Fibroblast of skin of left quadriceps (primary cell): ENCODE results near the gene LRRC46.

ENCODE experiments used
- DNase-seq, 2 experiments: peaks; one replicate each; pipeline ENCODE4 v3.0.0-alpha.2; 2013; ENCODE audit warnings: low read depth in 2 of 2

LRRC46 gene

DNA sequence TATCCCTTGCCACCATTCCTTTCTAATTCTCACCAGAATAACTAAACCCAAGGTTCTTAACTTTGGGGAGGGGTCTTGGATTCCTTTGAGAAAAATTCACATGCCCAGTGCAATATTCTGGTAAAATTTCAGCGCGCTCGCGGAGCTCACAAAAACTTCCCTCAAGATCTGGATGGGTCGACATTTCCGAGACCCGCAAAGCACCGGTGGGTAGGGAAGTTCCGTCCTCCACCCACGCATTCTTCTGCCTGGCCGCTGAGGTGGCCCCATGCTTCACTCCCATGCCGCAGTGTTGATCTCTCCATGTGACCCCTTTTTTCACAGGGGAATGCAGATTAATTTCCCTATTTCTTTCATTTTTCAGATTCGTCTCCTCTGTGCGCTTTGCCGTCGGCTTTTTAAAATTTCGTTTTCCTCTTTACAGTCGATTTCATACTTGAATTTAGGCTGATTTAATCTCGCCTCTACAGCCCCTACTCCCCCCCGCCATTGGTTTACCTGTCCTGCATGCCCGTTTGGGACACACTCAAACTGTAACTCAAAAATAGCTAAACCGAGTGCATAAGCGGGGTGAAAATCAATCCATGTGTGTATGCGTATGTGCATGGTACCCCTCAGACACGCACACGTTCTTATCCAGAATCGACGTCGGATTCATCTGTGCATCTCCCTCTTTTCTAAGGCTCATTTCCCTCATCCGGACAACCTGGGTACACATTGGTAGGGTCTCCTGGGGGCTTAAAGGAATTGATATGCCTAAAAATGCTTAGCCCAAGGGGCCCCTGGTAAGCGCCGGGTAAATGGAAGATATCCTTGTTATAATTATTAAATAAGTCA, 20.9 kb downstream of the LRRC46 start:
- no peak for DNase-seq

DNA sequence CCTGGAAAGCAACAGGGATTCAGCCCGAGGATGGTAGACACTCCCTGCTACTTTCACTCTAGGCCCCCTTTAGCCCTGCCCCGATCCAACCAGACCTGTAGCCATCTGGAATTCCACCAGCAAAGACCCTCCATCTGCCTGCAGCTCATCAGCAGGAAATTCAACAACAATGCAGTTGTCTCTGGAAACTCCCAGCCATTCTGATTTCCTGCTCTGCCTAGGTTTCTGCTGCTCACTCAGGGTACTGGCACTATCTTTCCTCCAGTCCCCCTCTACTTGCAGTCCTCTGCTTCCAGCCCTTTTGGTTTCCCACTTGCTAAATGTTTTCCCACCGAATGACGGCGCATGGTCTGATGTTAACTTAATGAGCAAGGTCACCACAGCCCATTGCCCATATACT, 22.1 kb downstream of the LRRC46 start:
- DNase-seq = no peak

DNA sequence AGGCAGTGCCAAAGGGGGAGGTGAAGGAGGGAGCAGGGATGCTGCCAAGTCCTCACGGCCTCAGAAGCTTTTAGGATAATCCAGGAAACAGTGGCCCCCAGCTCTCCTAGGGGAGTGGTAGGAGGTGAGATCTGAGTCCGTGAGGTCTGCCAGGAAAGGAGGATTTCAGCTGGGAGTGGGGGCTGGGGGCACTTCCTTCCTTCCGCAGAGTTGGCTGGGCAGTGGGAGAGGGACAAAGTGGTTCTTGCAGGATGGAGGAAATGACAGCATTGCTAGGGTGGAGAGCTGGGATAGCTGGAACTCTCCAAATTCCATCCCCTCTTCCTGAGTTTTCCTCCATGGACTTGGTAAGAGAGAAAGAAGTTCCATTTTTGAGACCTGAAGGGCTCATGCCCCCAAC, 24.3 kb downstream of the LRRC46 start:
- DNase-seq = no peak

DNA sequence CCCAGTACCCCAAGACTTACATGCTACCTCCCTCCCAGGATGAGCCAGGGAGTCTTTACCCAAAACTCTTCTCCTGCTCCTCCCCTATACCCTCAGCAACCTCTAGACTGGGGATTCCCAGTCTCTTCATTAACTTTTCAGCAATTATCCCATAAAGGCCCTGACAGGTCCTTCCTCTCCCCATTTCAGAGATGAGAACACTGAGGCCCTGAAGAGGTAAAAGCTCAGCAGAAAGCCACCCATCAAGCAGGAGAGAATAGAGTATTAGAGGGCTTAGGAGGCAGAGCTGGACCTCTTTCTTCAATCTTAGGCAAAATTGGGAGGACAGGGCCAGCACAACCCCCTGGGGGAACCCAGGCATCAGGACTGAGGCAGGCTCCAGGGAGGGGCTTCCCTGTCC, 25.4 kb downstream of the LRRC46 start:
- DNase-seq = no peak

DNA sequence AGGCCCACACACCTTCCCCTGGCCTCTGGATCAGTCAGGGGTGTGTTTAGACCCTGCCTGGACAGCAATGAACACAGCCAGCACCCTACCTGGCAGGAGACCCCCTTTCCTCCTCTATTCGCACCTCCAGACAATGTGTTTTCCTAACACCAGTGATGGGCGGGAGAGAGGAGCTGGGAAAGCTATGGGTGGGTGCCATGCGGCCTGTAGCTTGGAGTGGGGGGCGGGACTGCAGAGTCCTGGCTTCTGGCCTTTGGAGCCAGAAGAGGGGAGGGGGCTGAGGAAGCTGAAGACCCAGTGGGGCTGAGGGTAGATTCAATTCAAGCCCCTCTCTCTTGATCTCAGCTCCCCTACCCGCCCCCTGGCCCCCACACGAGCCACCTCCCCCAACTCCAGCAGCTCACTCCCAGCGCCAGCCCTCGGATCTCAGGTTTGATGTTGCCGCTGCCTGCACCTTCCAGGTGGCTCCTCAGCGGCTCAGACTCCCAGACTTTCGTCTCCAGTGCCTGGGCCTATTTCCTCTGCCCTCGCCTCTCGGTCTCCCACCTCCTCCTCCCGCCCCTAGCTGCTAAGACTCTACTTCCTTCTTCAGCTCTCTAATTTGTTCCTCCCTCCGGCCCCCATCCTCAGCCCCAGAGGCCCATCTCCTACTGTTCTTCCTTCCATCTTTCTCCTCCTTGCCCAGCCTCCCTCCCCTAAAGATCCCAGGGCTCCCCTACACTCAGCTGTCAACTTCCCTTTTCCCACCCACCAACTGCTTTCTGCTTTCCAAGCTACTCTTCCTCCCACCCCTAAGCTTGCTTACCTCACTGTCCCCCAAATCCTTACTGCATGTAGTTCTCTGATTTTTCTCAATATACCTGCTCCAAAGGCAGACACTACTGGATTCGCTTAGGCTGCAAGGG, 26.3 kb downstream of the LRRC46 start:
- DNase-seq = no peak

DNA sequence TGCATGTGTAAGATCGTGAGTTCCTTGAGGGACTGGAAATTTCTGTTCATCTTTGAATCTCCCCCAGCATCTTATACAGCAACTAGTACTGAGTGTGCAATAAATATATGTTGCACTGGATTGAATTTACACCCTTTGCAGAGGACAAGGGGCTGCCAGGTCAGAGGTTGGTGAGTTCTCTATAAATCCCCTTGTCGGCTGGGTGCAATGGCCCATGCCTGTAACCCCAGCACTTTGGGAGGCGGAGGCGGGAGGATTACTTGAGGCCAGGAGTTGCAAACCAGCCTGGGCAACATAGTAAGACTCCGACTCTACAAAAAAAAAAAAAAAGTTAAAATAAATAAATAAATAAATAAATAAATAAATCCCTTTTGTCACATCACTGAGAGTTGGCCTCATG, 28.9 kb downstream of the LRRC46 start:
- no peak for DNase-seq

DNA sequence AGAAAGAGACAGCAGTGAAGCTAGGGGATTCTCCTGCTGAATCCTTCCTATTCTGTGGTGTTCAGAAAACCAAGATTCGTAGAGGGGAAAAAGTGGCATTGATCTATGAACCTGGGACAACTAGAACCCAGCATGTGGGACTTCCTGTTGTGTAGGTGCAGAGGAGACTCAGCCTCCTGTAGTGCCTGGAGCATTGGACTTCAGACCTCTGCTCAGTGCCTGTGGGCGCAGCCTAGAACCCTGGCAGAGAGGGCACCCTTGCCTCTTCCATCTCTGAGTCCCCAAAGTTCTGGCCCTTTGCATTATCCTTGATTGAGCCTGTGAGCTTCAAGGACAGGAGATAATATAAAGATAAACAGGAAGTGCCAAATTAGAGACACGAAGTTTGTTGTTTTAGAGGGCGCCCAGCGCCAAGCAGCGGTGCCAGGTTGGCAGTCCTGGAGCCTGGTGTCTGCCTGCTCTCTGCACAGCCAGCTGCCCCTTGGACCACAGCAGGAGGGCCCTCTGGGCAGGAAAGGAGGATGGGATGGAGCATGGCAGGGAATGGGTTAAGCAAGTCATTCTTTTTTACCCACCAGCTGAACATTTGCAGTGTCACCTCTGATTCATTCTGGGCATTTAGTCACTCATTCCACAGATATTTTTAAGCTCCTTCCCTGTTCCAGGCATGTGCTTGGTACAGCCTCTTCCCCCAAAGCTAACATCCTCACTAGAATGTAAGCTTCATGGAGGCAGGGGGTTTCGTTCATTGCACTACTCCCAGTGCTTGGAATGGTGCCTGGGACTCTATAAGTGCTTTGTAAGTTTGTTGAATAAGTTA, 31.4 kb downstream of the LRRC46 start:
- DNase-seq = peak; percentile 43

DNA sequence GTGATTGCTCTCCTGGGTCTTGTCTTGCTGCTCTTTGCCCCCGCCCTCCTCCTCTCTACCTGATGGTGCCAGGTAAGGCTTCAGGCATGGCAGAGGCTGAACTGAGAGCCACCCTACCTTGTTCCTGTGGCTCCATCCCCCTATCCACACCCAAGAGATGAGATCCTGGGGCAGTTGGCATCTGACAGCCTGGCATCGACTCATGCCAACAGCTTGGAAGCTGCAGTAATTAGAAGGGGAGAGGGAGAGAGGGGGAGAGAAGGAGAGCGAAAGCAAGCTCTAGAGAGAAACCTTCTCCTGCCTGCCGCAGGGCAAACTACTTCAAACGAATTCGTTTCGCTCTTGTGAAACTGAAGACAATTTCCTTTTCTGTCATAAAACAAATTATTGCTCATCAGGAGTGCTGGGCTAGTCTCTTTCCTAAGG, 33.3 kb downstream of the LRRC46 start:
- no peak for DNase-seq

DNA sequence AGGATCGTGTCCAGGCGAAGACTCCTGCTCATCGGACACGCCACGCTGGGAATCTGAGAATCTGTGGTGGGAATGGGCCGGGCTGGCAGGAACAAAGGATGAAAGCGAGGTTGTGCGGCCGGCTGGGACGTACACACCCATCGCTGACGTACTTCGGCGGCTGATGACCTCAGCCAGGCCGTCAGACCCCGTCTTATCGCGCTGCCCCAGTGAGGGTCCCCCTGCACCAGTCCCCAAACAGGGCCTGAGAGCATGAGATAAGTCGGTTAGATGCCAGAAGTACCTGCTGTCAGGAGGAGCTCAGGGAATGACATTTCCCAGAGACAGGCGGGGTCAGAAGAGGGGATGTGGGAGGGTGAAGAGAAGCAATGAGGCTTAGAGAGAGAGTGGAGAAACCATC, 35.5 kb downstream of the LRRC46 start:
- DNase-seq = no peak

DNA sequence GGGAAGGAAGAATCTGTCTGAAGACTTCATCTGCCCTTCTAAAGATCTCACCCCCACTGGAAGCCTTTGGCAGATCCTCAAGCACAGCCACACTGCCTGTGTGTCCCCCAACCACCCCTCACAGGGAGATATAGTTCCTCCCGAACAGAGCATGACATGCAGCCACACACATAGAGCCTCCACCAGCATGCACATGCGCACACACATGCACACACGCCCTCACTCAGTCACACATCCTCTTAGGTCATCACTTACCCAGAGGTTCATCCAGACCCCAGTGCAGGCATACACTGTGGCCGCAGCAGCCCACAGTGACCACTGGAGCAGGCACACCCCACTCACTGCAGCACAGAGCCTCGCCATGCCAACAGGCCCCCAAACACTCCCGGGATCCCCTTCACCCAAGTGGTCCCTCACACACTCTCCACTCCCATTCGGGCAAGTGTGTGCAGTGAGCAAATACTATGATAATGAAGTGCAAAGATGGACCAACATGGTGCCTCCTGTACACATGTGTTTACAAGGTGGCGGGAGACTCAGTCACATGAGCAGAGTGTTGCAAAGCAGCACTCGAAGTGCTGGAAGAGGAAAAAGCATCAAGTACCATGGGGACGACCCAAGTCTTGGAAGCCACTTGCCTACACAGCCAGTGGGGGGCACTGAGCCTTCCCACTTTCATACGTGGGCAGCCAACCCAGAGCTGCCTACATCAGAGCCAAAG, 36.5 kb downstream of the LRRC46 start:
- DNase-seq = no peak

DNA sequence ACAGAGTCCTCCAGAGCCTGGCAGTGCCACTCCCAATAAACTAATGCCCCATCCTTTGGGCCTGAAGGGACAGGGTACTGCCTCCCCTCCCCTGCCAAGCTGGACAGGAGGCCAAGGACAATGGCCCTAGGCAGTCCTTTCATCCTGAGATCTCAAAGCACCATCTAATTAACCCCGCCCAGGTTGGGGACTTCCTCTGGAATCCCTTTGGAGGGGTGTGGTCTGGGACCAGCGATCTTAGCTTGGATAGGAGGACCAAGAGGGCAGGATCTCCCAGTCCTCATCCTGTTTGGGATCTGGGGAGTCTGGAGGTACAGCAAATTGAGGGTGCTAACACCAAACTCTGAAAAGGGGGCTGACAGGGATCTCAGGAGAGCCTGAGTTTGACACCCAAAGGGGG, 37.6 kb downstream of the LRRC46 start:
- DNase-seq = no peak

DNA sequence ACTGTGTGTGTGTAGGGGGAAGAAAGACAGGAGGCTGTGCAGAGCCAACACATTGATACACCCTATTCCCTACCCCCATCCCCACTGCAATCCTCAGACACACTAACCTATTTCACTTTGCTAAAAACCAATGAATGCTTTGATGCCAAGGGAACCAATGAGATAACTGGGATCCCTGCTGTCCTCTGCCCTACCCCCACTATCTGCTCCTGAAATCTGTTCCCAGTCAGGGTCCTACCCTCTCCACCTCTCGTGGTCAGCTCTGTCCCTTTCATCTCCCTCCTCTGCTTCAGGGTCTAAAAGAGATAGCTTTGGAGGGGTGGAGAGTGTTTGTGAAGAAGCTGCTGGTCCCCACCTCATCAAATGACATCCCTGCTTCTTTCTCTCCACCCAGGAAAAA, 38.6 kb downstream of the LRRC46 start:
- no peak for DNase-seq

DNA sequence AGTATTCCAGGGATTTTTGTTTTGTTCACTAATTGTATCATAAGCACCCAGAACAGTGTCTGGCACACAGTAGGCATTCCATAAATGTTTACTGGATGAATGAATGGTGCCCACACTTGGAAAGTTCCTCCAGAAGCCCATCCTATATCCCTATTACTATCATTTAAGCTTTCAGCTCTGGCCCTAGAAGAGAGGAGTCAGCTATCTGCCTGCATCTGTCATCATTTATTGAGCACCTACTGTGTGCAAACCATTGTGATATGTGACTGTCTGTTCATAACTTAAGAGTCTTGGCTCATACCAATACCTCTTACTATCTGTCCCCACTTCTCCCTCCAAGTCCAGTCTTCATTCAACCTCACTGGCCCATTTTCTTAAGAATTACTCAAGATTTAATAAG, 39.6 kb downstream of the LRRC46 start:
- no peak for DNase-seq

DNA sequence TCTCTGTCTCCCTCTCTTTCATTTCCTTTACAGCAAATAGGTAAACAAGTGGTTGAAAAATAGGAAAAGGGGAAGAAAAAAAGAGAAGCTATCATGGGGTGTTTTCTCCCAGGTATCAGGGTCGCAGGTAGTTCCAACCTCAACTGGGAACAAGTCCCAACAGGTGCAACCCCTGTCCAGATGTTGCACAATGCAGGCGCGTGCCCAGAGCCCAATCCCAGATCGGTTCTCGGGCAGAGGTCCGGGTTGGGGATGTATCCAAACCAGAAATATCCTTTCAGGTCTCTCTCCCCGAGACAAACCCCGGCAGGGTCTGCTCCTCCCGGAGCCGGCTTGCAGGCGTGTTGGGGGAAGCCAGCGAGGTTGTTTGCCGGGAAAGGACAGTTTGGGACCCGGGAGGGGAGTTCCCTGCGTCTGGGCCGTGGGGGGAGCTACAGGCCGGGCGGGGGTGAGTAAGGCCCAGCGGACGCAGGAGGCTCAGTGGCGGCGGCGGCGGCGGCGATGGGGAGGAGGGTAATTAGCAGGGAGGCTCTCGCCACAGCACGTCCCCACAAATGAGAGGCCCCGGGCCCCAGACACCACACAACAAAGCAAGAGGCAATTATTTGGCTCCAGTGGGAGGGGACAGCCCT, 40.7 kb downstream of the LRRC46 start:
- no peak for DNase-seq

DNA sequence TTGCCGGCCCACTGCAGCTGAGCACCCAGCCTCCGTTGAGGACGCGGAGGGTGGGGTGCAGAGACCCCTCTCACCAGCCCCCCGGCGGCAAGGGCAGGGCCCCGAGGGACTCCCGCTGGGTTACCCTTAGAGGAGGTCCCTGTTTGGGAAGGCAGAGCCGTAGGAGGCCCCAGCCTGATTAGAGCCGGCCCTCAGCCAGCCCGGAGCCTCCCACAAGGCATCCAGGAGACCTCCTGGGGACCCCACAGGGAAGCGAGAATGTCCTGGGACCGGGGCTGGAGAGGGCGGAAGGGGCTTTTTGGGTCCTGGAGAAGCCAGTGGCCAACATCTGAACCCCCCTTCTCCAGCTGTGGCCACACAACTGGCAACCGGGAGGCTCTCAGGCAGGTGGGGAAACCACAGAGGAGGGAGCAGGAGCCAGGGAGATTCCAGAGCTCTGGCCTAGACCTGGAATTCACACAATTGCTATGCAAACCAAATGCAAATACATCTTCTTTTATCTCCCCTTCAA, 41.2 kb downstream of the LRRC46 start:
- no peak for DNase-seq

DNA sequence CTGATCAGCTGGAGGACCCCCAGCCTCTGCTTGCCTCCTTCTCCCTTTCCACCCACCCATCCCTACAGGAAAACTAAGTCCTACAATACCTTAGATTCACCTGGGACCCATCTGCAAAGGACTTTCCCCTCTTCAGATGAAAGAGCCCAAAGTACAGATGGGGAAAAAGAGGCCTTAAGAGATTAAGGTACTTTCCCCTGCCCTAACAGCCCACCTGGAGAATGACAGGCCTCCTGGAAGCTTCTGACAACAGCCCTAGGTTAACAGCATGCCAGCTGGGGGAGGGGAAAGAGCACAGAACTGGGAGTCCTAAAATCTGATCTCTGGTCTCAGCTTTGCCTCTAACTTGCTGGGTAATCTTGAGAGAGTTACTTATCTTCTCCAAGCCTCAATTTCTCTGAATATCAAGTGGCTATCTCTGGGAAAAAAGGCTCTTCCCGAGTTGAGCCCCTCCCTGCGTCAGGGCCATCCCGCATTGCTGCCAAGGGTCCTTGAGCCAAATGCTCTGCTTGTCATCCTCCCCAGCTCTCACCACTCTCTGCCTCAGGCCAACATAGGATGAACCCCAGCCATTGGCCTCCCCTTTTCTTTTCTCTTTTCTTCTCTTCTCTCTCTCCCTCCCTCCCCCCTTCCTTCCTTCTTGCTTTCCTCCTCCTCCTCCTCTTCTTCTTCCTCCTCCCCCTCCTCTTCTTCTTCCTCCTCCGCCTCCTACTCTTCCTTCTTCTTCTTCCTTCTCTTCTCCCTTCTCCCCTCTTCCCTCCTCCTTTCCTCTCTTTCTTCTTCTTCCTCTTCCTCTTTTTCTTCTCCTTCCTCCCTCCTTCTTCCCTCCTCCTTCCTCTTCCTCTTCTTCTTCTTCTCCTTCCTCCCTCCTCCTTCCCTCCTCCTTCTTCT, 42.0 kb downstream of the LRRC46 start:
- DNase-seq = no peak

DNA sequence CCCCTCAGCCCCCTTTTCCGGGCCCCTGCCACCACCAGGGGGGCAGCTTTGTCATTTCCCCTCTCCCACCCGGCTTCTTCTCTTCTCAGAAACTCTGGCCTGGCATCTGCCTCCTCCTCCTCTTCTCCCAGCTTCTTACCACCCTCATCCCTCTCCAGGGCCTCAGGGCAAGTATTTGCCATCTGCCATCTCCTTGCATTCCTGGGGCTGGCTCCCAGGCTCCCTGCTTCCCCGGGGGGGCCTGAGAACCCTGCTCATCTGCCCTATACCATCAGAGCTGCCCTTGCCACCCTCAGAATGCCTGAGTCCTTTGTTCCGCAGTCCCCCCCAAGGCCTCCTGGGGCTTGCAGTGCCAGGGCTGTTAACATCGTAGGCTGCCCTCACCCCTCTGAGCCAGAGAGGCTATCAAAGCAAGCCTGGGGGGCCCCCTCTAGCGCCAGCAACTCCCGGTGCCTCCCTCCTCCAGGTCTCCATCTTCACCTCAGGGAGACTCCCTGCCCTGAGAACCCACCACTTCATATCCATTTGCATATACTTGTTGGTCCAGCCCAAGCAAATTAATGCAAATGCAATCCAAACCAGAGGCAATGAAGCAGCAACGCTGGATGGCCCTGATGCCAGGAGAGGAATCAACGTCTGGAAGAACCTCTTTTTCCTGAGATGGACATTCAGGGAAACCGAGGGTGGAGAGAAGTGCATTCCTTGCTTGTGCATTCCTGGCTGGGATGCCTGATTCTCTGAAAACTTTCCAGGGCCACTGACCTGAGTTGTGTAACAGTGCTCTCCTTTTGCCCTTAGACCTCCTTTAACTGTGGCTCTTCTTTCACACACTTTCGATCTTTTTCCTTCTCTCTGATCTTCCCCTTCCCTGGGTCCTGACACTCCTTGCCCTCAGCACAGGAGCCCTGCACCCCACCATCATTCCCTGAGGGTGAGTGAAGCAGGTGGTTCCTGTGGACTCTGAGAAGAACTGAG, 43.8 kb downstream of the LRRC46 start:
- DNase-seq = no peak

DNA sequence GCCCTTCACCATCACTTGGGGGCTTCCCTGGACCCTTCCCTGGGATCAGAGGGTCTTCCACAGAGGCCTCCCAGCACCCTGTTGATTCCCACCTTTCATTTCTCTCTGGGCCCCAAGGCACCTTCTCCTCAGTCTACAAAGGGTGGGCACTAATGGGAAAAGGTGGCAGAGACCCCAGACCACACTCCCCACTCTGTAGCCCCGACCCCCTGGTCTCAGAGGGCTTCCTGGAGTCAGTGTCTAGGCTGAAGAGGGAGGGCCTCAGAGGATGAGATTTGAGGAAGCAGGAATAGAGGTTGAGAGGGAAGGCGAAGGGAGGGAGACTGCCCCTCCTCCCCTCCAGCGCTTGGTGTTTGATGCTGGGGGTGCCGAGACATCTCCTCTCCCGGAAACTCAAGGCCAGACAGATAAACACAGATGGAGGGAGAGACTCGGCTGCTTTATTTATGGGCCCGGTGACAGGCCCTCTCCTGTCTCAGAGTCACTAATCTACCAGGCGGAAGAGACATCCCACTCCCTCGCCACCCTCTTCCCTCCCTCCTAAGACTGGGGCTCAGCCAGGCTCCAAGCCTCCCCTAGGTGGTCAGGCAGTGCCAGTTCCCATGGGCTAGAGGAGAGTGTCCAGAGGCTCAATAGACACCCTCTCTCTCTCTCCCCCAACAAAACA, 46.0 kb downstream of the LRRC46 start:
- no peak for DNase-seq
